Measurements from ENCODE around the gene TEAD3.

- no peak for TF ChIP-seq CTCF (IDR thresholded peaks at IDR 0.05)
- no peak for TF ChIP-seq POLR2A (IDR thresholded peaks at IDR 0.05)
These were observed 19.2 kb downstream of the TEAD3 start for GRCh38 chr6:35477551-35478179.
